WTC11 (cell line): ENCODE data around the gene PLXDC2. TPM values are rescaled to one million over a fixed set of nuclear protein-coding genes. Genes with fewer than 3 reads are reported as not detected.

Experiments
- ATAC-seq: fragments of 200-7000 bp; cut with Tn5 transposase; 2 replicates; pipeline ENCODE4 v1.10.0; 2021; ENCODE audit warnings: mild to moderate bottlenecking, moderate library complexity
- CTCF ChIA-PET: fragments of 300-600 bp; sonication (Branson Sonifier 250); formaldehyde crosslinking; loops from one replicate; lab custom pipeline; 2021; ENCODE audit warnings: antibody characterized with exemption; lab: Charles Lee
- POLR2A ChIA-PET: fragments of 350-600 bp; sonication (Branson Sonifier 250); formaldehyde crosslinking; loops from one replicate; lab custom pipeline; 2021; ENCODE audit warnings: antibody characterized with exemption; lab: Charles Lee
- DNase-seq: peaks from one replicate; pipeline ENCODE4 v3.0.0; 2021; ENCODE audit warnings: low spot score
- H3K27ac Mint-ChIP-seq: 2 replicates; pipeline ENCODE4 v1.8.0; 2021; ENCODE audit warnings: mixed read lengths
- H3K27me3 Mint-ChIP-seq: 2 replicates; pipeline ENCODE4 v1.8.0; 2021; ENCODE audit warnings: low read depth, mild to moderate bottlenecking, moderate library complexity, mixed read lengths
- H3K36me3 Mint-ChIP-seq: 2 replicates; pipeline ENCODE4 v1.8.0; 2021; ENCODE audit warnings: mixed read lengths
- H3K4me1 Mint-ChIP-seq: 2 replicates; pipeline ENCODE4 v1.8.0; 2022; ENCODE audit warnings: mixed read lengths
- H3K4me3 Mint-ChIP-seq: 2 replicates; pipeline ENCODE4 v1.8.0; 2021; ENCODE audit warnings: mild to moderate bottlenecking, moderate library complexity, mixed read lengths
- H3K9me3 Mint-ChIP-seq: 2 replicates; pipeline ENCODE4 v1.8.0; 2021; ENCODE audit warnings: mixed read lengths
- GRHL2 ChIP-seq: fragments of 250-450 bp; sonication (Bioruptor Pico); IDR thresholded peaks from 2 replicates; pipeline ENCODE4 v1.8.0; 2022; ENCODE audit warnings: mild to moderate bottlenecking, moderate library complexity; ENCODE audit not compliant: insufficient replicate concordance, severe bottlenecking
- JAZF1 ChIP-seq: fragments of 250-450 bp; sonication (Bioruptor Pico); IDR thresholded peaks from 2 replicates; pipeline ENCODE4 v1.9.0; 2021; ENCODE audit warnings: moderate library complexity, mild to moderate bottlenecking, inconsistent platforms
- JUN ChIP-seq: sonication (generic); formaldehyde crosslinking; IDR thresholded peaks from 2 replicates; pipeline ENCODE4 v1.8.0; 2023; ENCODE audit warnings: mild to moderate bottlenecking, missing genetic modification reagents
- NFE2L1 ChIP-seq: sonication (generic); formaldehyde crosslinking; IDR thresholded peaks from 2 replicates; pipeline ENCODE4 v1.8.1; 2023; ENCODE audit warnings: missing genetic modification reagents
- ZNF263 ChIP-seq: sonication (generic); formaldehyde crosslinking; IDR thresholded peaks from 2 replicates; pipeline ENCODE4 v1.8.1; 2022; ENCODE audit warnings: low read depth, mild to moderate bottlenecking, moderate library complexity, missing genetic modification reagents
- total RNA-seq: library from RNA; stranded (reverse); gene quantifications from 3 replicates; pipeline ENCODE4 v1.2.3, GENCODE V29; 2021
- TF ChIP-seq, protein P1 (sequence below): sonication (generic); formaldehyde crosslinking; IDR thresholded peaks from 2 replicates; pipeline ENCODE4 v1.8.1; 2022; ENCODE audit warnings: missing genetic modification reagents, borderline replicate concordance
- TF ChIP-seq, protein P2 (sequence below): sonication (generic); formaldehyde crosslinking; IDR thresholded peaks from 2 replicates; pipeline ENCODE4 v1.8.0; 2023; ENCODE audit warnings: missing genetic modification reagents, mild to moderate bottlenecking, borderline replicate concordance
- TF ChIP-seq, protein P3 (sequence below): sonication (generic); formaldehyde crosslinking; IDR thresholded peaks from 2 replicates; pipeline ENCODE4 v1.8.1; 2022; ENCODE audit warnings: low read depth, missing genetic modification reagents, borderline replicate concordance
- TF ChIP-seq, protein P4 (sequence below): fragments of 250-450 bp; sonication (Bioruptor Pico); IDR thresholded peaks from 2 replicates; pipeline ENCODE4 v1.8.0; 2021; ENCODE audit warnings: mild to moderate bottlenecking
- TF ChIP-seq, protein P5 (sequence below): sonication (generic); formaldehyde crosslinking; IDR thresholded peaks from 2 replicates; pipeline ENCODE4 v1.8.1; 2022; ENCODE audit warnings: low read depth, mild to moderate bottlenecking, moderate library complexity, missing genetic modification reagents, borderline replicate concordance
- TF ChIP-seq, protein P6 (sequence below): sonication (generic); formaldehyde crosslinking; IDR thresholded peaks from 2 replicates; pipeline ENCODE4 v1.8.0; 2022; ENCODE audit warnings: mild to moderate bottlenecking, missing genetic modification reagents
- TF ChIP-seq, protein P7 (sequence below): fragments of 250-450 bp; sonication (Bioruptor Pico); conservative IDR thresholded peaks from 2 replicates; pipeline ENCODE4 v1.9.0; 2021; ENCODE audit warnings: mild to moderate bottlenecking
- TF ChIP-seq, protein P8 (sequence below): sonication (generic); formaldehyde crosslinking; IDR thresholded peaks from 2 replicates; pipeline ENCODE4 v1.8.0; 2022; ENCODE audit warnings: mild to moderate bottlenecking, missing genetic modification reagents

PLXDC2 gene
- total RNA-seq, 1 experiment from 2014 or later, result 31.7 TPM

DNA sequence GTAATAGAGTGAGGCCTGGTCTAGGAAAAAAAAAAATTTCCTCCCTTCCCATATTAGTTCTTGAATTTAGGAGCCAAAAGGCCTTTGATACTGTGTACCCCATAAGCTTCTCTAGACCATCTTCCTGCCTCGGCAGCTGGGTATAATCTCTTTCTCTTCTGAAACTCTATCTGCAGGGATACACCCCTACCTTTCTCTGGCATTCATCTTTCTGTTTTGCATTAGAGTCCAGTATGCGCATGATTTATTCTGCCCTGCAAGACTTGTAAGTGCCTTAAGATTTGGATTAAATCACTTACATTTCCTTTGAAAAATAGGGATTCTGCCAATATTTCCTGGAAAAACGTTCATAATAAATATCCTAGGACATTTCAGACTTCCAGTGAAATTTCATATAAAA lies 431.2 kb downstream of the PLXDC2 start:
- ChIA-PET CTCF (interaction anchor here (1.1 kb wide), 1 partner anchor 9 kb away, joined by 4 read pairs; no protein-coding TSS in a partner anchor), POLR2A (no interaction called here)
- Mint-ChIP-seq H3K27ac (no peak overlapping the region), H3K9me3 (no peaks in the 10 kb centered on the region), H3K36me3 (peaks cover 30% of the 10 kb centered on the region), H3K4me3 (no peak overlapping the region), H3K27me3 (no peaks in the 10 kb centered on the region), H3K4me1 (peaks cover 45% of the 10 kb centered on the region)
- no peak; the same call in none of the 2 replicates for ATAC-seq
- TF ChIP-seq, protein P1, sequence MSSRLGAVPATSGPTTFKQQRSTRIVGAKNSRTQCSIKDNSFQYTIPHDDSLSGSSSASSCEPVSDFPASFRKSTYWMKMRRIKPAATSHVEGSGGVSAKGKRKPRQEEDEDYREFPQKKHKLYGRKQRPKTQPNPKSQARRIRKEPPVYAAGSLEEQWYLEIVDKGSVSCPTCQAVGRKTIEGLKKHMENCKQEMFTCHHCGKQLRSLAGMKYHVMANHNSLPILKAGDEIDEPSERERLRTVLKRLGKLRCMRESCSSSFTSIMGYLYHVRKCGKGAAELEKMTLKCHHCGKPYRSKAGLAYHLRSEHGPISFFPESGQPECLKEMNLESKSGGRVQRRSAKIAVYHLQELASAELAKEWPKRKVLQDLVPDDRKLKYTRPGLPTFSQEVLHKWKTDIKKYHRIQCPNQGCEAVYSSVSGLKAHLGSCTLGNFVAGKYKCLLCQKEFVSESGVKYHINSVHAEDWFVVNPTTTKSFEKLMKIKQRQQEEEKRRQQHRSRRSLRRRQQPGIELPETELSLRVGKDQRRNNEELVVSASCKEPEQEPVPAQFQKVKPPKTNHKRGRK (CRISPR knock-in tag), result no peak
- TF ChIP-seq NFE2L1 (CRISPR knock-in tag) (no peak), JAZF1 (no peak), GRHL2 (CRISPR knock-in tag) (no peak), JUN (CRISPR knock-in tag) (no peak), ZNF263 (CRISPR knock-in tag) (no peak)
- TF ChIP-seq, protein P2, sequence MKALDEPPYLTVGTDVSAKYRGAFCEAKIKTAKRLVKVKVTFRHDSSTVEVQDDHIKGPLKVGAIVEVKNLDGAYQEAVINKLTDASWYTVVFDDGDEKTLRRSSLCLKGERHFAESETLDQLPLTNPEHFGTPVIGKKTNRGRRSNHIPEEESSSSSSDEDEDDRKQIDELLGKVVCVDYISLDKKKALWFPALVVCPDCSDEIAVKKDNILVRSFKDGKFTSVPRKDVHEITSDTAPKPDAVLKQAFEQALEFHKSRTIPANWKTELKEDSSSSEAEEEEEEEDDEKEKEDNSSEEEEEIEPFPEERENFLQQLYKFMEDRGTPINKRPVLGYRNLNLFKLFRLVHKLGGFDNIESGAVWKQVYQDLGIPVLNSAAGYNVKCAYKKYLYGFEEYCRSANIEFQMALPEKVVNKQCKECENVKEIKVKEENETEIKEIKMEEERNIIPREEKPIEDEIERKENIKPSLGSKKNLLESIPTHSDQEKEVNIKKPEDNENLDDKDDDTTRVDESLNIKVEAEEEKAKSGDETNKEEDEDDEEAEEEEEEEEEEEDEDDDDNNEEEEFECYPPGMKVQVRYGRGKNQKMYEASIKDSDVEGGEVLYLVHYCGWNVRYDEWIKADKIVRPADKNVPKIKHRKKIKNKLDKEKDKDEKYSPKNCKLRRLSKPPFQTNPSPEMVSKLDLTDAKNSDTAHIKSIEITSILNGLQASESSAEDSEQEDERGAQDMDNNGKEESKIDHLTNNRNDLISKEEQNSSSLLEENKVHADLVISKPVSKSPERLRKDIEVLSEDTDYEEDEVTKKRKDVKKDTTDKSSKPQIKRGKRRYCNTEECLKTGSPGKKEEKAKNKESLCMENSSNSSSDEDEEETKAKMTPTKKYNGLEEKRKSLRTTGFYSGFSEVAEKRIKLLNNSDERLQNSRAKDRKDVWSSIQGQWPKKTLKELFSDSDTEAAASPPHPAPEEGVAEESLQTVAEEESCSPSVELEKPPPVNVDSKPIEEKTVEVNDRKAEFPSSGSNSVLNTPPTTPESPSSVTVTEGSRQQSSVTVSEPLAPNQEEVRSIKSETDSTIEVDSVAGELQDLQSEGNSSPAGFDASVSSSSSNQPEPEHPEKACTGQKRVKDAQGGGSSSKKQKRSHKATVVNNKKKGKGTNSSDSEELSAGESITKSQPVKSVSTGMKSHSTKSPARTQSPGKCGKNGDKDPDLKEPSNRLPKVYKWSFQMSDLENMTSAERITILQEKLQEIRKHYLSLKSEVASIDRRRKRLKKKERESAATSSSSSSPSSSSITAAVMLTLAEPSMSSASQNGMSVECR, result no peak
- TF ChIP-seq, protein P3, sequence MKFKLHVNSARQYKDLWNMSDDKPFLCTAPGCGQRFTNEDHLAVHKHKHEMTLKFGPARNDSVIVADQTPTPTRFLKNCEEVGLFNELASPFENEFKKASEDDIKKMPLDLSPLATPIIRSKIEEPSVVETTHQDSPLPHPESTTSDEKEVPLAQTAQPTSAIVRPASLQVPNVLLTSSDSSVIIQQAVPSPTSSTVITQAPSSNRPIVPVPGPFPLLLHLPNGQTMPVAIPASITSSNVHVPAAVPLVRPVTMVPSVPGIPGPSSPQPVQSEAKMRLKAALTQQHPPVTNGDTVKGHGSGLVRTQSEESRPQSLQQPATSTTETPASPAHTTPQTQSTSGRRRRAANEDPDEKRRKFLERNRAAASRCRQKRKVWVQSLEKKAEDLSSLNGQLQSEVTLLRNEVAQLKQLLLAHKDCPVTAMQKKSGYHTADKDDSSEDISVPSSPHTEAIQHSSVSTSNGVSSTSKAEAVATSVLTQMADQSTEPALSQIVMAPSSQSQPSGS (CRISPR knock-in tag), result no peak
- TF ChIP-seq, protein P4, sequence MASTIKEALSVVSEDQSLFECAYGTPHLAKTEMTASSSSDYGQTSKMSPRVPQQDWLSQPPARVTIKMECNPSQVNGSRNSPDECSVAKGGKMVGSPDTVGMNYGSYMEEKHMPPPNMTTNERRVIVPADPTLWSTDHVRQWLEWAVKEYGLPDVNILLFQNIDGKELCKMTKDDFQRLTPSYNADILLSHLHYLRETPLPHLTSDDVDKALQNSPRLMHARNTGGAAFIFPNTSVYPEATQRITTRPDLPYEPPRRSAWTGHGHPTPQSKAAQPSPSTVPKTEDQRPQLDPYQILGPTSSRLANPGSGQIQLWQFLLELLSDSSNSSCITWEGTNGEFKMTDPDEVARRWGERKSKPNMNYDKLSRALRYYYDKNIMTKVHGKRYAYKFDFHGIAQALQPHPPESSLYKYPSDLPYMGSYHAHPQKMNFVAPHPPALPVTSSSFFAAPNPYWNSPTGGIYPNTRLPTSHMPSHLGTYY, result no peak
- TF ChIP-seq, protein P5, sequence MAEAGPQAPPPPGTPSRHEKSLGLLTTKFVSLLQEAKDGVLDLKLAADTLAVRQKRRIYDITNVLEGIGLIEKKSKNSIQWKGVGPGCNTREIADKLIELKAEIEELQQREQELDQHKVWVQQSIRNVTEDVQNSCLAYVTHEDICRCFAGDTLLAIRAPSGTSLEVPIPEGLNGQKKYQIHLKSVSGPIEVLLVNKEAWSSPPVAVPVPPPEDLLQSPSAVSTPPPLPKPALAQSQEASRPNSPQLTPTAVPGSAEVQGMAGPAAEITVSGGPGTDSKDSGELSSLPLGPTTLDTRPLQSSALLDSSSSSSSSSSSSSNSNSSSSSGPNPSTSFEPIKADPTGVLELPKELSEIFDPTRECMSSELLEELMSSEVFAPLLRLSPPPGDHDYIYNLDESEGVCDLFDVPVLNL (CRISPR knock-in tag), result no peak
- TF ChIP-seq, protein P6, sequence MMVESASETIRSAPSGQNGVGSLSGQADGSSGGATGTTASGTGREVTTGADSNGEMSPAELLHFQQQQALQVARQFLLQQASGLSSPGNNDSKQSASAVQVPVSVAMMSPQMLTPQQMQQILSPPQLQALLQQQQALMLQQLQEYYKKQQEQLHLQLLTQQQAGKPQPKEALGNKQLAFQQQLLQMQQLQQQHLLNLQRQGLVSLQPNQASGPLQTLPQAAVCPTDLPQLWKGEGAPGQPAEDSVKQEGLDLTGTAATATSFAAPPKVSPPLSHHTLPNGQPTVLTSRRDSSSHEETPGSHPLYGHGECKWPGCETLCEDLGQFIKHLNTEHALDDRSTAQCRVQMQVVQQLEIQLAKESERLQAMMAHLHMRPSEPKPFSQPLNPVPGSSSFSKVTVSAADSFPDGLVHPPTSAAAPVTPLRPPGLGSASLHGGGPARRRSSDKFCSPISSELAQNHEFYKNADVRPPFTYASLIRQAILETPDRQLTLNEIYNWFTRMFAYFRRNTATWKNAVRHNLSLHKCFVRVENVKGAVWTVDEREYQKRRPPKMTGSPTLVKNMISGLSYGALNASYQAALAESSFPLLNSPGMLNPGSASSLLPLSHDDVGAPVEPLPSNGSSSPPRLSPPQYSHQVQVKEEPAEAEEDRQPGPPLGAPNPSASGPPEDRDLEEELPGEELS (CRISPR knock-in tag), result no peak
- TF ChIP-seq, protein P7, sequence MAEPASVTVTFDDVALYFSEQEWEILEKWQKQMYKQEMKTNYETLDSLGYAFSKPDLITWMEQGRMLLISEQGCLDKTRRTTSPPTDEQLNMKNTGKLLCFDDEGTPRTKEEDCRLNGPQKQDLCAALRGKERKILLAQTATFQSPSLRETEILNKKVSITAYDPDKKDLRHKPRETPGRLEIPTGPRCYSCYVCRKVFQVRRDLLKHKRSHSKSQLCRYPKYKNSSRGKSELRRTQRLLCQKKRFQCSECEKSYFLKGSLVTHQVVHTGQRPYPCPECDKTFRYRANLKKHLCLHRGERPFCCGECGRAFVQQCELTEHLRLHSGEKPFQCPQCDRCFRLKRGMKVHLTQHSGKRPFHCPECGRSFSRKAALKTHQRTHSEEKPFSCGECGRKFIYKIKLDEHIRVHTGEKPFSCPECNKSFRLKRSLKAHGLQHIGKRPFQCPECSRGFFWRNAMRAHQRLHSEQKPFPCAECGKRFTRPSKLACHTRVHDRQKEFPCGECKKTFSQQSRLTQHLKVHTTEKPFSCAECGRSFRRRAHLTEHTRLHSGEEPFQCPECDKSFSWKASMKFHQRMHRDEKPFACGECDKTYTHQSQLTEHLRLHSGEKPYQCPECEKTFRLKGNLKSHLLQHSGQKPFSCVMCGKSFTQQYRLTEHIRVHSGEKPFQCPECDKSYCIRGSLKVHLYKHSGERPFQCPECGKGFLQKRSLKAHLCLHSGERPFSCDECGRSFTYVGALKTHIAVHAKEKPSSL (CRISPR knock-in tag), result no peak
- TF ChIP-seq, protein P8, sequence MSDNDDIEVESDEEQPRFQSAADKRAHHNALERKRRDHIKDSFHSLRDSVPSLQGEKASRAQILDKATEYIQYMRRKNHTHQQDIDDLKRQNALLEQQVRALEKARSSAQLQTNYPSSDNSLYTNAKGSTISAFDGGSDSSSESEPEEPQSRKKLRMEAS (CRISPR knock-in tag), result no peak
- no peak for DNase-seq
